Omental fat pad (tissue), 4 donors: Measurements from ENCODE around the gene IL1RAP. TPM values are rescaled to one million over a fixed set of nuclear protein-coding genes. Genes with fewer than 3 reads are reported as not detected.

ENCODE experiments used
- ATAC-seq: fragments of 150-250 bp; one replicate; pipeline ENCODE4 v1.9.1; 2016; ENCODE audit warnings: mild to moderate bottlenecking, moderate library complexity; ENCODE audit not compliant: low FRiP score
- DNase-seq: peaks from one replicate; pipeline ENCODE4 v3.0.0-alpha.2; 2019; ENCODE audit warnings: low spot score
- CTCF ChIP-seq, 3 donors: fragments of 450-650 bp; IDR thresholded peaks; one replicate each; pipeline ENCODE4 v1.5.1; 2016 to 2017; ENCODE audit warnings: antibody characterized with exemption in 3 of 3, mild to moderate bottlenecking in 3 of 3, moderate library complexity in 2 of 3
- total RNA-seq, 4 donors: library from RNA; depleted of rRNA; stranded (reverse); fragments of >200 nt; gene quantifications; one replicate each; pipeline ENCODE4 v1.1.0, GENCODE V29; 2016

Gene IL1RAP
- total RNA-seq, 4 donors from 2014 or later, result 10.5 to 75.3 (median 23.4) TPM

- TF ChIP-seq CTCF (IDR thresholded peaks at IDR 0.05), result no peak
- no peak for ATAC-seq
- no peak for DNase-seq
Measured at GRCh38 chr3:190616637-190617036, 102.8 kb downstream of the IL1RAP start.

DNA sequence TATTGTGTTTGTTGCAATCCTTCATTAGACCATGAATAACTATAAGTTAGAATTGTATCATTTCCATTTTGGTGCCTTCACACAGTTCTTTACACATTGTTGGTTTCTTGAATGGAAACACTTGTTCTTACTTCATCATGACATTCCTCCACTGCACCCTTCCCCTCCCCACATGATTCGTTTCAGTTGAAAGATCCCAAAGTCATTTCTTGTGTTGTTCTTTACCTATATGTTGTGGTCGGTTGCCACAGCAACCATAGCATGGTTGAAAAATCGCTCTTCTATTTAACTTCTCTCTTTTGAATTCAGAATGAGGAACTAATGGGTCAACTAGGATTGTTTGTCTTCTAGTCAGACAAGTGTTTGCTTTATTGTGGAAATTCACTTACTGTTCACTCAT is 103.3 kb downstream of the IL1RAP start:
- no peak for TF ChIP-seq CTCF (IDR thresholded peaks at IDR 0.05)
- DNase-seq, result no peak
- no peak for ATAC-seq

DNA sequence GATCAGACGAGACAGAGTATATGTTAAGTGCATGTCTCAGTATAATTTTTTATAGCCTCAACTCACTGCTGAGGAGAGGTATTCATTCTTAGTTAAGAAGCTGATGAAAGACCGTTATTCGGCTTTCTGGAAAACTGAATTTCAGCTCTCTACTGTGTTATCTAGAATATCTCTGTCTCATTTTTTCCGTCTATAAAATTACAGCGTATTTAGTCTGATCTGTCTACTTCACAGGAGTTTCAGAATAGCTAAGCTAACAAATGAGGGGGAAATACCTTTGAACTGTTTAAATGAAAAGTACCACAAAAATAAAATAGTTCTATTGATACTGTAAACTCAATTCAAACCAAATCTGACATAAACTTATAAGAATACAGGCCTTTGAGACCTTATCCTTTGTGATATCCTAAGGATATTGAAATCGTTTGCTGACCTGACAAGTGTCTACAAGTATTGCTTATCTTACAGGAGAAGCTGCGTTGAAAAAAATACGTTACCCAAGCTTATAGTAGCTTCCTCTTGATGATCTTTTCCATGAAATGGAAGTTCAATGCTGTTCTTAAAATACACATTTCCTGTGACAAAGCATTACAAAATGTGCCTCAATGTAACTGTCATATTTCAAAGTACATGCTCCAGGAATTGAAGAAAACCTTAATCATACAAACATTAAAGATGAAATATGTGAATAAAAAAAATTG is 104.6 kb downstream of the IL1RAP start:
- DNase-seq, result no peak
- TF ChIP-seq CTCF (IDR thresholded peaks at IDR 0.05), result no peak
- no peak for ATAC-seq

DNA sequence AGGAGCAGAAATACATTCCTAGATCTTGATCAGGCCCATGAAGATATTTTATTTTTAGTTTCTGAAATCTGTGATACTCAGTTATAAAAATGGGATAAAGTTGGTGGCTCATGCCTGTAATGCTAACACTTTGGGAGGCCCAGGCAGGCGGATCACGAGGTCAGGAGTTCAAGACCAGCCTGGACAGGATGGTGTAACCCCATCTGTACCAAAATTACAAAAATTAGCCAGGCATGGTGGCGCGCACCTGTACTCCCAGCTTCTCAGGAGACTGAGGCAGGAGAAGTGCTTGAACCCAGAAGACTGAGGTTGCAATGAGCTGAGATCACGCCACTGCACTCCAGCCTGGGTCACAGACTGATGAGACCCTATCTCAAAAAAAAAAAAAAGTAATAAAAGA is 105.5 kb downstream of the IL1RAP start:
- DNase-seq, result no peak
- no peak for TF ChIP-seq CTCF (IDR thresholded peaks at IDR 0.05)
- ATAC-seq, result no peak

GRCh38 chr3:190619761-190620160 is 105.9 kb downstream of the IL1RAP start:
- no peak for DNase-seq
- TF ChIP-seq CTCF (IDR thresholded peaks at IDR 0.05), result no peak
- ATAC-seq, result no peak

DNA sequence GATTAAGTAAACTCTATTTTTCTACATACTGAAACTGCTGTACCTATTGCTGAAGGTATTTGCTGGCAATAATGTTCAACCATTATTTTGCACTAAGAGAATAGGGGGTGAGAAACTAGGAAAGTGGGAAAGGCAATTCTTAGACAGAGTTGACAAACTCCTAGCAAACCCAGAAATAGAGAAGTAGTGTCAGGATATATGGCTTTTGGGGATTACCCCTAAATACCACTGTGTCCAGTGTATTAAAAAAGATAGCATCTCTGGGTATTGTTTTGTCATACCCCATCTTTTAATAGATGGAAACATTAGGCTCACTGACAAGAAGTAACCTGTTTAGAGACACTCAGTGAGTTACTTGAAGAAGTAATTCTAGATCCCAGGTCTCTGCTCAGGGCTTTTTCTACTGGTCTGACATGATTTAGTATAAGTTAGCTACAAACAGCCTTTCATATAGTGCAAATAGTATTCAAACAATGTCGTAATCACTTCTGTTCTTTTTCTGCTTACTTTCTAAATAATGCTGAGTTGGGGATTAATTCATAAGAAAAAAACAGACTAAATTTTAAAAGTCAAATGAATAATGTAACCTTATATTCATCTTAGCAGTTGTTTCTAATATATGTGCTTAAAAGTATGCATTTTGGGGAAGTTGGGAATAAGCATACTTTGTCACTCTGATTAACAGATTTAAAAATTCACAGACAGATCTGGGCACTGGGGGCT is 107.2 kb downstream of the IL1RAP start:
- ATAC-seq, result no peak
- DNase-seq, result no peak
- no peak for TF ChIP-seq CTCF (IDR thresholded peaks at IDR 0.05)

GRCh38 chr3:190621927-190622326 is 108.0 kb downstream of the IL1RAP start:
- no peak for TF ChIP-seq CTCF (IDR thresholded peaks at IDR 0.05)
- no peak for DNase-seq
- peak; percentile 82 for ATAC-seq
